GM19438 (cell line): ENCODE results near the gene RABGAP1.

ENCODE experiments used
- ATAC-seq: cut with Tn5 transposase; IDR thresholded peaks from one replicate; pipeline ENCODE4 v1.9.1; 2021; ENCODE audit warnings: low read depth; ENCODE audit not compliant: unreplicated experiment

Gene RABGAP1

DNA sequence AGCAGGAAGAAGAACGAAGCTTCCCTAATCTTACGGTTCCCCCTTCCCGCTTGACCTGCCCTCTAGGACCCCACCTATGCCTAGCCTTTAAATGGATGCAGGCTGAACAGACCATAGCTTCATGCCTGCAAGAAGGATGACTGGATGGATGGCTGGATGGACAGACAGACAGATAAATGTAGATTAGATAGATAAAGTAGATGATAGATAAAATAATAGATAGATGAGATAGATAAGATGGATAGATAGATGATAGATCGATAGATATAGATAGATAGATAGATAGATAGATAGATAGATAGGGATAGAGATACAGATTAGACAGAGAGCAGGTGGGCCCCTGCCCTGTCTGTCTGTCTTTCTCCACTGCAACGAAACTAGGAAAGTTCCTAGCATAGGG lies 164.7 kb downstream of the RABGAP1 start:
- ATAC-seq, result no peak

DNA sequence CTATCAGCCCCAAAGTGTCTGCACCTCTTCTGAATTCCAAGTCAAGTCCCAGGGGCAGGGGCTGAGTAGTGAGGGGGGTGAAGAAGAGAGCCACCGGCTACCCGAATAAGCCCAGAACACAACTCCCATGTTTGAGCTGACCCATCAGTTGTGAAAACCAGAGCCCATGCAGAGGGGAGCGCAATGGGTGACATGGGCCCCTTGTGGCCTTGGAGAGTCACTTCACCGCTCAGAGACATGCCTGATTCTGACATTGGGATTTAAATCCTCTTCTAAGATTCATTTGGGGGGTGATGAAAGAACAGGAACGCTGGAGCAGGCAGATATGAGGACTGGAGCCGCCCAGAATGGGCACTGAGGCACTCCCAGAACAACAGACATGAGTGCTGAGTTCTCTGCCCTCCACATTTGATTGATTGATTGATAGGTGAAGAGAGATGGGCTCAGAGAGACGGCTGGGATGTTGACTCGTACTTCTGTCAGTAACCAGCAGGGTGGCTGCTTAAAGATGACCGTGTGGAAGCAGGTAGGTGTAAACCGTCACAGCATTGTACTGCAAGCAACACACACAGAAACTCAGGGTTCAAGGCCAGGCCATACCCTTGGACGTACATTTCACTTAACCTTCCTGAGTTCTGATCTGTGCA lies 166.9 kb downstream of the RABGAP1 start:
- ATAC-seq, result no peak

DNA sequence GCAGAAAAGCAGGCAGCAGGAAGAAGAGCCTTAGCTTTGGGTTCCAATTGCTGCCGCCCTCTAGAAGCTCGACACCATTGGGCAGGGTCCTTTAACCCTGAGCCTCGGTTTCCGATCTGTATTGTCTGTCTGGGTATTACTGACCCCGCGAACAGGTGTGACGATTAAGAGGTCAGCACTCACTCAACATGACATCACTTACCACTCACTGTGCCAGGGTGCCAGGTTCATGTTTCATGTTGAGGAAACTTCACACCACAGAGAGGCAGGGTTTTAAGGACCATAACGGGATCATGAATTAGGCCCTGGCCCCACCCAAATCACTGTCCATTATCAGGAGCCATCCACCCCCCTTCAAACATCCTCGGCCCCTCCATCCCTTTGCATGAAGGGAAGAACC lies 168.2 kb downstream of the RABGAP1 start:
- ATAC-seq, result no peak

DNA sequence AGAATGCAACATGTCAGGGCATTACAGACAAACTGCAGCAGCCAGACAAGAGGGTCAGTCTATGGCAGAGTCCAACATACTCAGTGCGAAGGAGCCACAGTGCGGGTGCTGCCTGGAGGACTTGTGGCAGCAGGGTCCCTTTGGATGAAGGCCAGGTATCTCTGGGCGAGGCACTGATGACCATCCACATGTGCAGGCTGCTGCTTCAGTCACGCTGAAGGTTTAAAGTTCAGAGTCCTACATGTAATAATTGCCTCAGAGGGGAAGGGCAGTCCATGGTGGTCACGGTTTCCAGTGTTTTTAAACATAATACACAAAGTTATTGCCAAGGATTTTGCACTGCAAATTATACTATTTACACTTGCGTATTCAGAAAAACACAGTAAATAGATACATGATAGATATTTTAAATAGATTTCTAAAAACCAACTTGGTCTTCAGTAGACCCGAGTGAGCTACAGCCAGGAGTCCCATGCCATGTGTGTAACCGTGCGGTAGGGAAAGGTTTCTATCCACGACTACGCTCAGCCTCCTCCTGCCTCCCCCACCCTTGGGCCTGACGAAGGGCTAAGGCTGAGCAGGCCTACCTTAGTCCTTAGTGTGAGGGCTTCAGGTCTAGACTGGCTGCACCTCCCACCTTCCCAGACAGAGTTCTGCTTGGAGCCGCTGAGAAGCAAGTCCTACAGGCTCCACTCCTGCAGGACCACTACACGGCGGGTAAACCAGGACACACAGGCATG lies 168.9 kb downstream of the RABGAP1 start:
- ATAC-seq, result no peak

DNA sequence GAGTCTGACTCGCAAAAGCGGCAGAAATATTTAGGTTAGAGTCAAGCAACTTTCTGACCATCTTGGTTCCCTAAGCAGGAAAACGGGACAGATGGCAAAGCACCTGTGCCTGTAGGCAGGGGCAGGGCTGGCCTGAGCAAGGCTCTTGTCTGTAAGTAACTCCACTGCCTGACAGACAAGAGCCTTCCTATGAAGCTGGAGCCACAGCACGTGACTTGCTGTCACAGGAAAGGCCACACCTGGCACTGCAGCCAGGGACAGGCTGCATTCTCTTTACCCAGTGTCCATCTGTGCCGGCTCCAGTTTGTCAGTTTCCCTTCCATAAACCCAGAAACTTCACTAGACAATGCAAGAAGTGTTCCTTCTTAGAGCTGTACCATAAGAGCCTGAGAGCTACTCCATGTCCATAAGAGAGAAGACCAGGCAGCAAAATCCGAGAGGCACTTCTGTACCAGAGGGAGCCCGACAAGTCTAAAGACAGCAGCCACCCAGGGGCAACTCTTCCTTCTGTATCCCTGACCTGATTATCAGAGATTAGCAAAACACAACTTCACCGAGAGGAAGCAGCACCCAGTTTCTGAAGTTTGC lies 170.7 kb downstream of the RABGAP1 start:
- no peak for ATAC-seq

DNA sequence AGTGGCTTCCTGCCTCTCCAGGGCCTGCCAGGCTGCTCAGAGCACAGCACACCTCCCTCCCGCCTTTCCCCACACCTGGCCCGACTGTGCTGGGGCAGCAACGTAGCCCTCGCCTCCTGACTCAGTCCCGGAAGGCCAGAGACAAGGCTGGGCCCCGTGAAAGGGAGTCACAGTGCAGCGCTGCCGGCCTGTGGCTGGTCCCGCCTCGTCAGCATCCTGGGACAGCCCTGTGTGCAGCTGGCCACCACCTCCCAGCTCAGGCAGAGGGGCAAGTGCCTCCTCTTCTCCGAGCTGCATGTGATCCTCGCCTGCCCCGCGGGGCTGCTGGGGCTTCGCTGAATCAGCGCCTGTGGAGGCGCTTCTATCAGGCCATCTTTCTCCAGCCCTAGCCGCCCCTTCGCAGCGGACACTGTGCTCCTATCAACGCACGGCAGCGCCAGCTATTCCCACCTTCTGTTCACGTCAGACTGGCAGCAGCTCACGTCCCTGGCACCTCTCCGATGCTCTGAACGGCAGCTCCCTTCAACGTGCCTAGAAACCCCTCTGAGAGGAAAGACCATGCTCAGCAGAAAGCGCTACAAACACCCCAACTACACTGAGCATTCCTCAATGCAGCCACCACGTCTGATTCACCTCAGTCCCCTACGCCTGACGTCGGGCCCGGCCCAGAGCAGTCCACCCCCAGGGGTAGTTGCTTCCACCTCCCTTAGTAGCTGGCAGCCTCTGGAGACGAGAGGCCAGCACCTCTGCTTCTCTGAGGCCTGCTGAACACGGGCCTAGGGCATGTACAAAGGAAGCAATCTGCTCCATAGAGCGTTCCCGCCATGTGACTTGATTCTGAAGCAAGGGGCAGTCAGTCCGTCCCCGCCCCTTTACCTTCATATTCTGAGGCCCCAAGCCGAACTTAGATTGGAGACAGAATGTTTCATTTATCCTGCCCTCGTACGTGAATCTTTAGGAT lies 171.5 kb downstream of the RABGAP1 start:
- peak; percentile 76 for ATAC-seq

DNA sequence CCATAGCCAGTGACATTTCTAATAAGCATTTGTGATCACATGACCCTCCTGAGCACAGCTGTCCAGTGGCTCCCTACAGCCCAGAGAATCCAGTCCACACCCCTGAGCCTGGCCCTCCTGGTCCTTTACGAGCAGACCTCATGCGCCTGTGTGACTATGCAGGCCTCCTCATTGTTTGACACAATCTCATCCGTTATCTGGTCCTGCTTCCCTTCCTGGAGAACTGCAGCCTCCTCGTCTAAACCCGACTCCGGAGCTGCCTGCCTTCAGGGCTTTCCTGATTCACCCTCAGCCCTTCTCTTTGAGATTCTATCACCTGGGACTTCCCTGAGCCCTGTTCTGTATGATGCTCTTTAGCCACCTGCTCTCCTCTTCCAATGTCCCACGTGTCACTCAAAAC lies 172.4 kb downstream of the RABGAP1 start:
- no peak for ATAC-seq

DNA sequence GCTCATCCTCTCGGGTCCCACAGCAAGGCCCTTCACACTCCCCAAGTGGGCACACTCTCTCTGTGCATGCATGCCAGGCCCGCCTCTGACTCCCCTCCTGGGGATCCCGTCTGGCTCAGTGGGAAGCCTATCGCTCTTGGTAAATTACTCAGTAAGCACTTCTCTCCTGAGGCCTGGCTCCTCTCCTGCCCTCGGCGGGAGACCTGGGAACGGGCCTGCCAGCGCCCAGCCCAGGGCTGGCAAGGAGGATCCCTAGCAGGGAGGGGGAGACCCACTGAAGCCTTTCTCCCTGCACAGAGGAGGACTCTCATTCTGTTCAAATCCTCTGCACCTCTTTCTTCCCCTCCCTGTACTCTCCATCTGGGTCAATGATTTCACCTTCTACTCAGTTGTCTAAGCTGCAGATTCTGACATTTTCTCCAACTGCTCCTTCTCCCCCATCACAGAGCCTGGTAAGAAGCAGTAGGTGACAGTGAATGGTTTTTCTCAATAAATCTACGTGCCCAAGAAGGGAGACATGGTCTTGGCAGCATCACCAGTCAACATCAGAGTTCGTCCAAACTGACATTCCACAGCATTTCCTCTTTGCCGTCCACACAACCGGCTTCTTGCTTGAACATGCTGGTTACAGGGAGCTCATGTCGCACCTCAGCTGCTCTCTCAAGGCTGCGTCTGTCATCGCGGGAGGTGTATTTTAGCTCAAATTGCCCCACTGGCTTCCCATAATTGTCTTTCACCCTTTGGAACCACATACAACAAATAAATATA lies 174.5 kb downstream of the RABGAP1 start:
- no peak for ATAC-seq

DNA sequence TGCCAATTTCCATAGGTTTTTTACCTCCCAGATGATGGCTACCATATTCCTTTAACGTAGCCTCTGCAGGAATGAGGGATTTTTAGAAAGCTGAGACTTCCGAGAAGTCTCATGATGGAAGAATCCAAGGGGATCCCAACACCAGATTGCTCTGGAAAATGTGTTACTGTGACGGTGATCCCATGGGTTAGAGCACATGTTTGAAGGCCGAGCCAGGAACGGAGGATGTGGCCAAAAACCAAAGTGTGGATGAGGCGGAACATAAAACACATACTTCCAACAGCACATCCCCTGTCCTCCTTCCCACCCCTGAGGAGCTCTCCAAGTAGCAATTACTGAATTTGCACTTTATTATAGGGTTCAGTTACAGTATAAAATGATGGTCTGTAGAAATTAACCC lies 175.2 kb downstream of the RABGAP1 start:
- no peak for ATAC-seq

DNA sequence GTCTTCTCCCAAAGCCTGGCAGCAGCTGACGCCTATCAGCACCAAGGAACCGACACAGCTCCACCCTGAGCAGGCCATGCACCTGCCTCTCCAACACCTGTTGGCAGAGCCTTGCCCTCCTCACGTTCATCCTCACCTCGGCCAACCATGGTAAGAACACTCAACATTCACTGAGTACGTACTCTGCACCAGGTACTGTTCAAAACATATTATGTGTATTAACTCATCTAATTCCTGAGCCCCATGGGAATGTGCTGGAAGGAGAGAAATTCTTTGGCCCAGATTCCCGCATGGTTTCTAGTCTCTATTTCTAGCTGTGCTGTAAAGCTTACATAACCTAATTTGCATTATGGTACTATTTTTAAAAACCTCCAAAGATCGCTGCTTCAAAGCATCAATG lies 178.7 kb downstream of the RABGAP1 start:
- ATAC-seq, result no peak

DNA sequence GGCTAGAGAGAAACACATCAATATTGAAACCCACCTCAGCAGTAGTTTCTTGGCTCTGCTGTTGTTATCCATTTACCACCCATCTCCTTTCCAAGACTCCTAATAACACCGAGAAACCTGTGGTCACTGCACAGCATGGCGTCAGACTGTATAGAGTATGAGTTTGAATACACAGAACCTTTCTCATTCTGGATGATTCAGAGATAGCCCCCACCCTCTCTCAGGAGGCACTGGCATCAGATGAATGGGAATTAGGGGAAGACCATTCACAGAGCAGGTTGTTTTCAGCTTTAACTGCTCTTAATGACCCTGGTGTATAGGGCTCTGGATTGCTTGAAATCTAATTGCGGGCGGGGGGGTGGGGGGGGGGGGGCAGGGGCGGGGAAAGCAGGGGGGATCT lies 179.3 kb downstream of the RABGAP1 start:
- no peak for ATAC-seq

DNA sequence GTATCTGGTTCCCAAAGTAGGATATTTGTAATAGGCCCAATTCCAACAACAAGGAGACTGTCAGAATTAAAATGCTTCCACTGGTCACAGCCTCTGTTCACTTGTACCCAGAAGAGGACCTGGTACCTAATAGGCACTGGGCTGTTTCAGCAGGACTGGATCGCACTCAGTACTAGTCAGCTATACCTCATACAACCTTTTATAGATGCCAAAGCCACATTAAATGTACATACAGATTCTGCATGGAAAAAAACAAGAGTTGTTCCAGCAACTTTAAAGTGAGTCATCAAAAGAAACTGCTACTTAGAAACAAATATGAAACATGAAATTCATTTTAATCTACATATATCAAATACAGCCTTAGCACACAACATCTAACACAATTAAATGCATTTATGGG lies 180.1 kb downstream of the RABGAP1 start:
- no peak for ATAC-seq

DNA sequence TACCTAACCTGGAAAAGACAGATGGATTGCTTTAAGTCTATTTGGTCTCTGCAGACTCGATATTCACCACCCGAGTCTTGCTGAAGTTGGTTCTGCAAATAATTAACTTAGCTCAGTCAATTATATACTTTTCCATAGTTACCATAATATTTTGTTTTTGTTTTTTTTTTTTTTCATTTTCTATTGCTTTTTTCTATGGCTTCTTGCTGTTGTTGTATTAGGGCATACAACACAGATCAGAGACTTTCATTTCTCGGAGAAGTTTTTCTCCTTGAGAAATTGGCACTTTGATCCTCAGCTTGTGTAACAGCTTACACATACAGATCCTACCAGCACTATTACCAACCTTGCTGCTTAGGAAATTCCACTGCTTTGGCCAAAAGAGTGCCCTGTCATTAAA lies 180.6 kb downstream of the RABGAP1 start:
- no peak for ATAC-seq

DNA sequence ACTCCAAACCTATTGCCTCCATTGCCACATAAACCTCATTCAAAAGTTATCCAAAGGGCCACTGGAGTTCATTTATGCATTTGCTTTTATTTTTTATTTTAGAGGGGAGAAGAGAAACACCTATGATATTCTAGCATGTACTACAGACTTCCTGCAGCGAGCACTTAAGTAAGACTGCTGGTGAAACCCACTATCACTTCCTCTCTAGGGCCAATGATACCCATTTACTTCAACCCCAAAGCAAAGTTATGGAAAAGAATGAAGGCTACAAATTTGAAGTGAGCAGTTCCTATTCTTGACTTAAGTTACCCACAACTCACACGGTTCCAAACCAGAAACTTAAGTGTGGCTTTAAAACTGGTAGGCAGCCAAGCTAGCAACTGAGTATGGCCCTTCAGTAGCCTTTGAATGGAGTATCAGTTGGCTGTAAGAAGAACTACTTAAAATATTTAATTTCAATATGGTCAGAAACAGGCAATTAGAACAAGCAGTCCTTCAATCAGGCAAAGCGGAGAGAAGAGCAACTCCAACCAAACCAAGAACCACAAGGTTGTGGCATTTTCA lies 186.8 kb downstream of the RABGAP1 start:
- ATAC-seq, result no peak

DNA sequence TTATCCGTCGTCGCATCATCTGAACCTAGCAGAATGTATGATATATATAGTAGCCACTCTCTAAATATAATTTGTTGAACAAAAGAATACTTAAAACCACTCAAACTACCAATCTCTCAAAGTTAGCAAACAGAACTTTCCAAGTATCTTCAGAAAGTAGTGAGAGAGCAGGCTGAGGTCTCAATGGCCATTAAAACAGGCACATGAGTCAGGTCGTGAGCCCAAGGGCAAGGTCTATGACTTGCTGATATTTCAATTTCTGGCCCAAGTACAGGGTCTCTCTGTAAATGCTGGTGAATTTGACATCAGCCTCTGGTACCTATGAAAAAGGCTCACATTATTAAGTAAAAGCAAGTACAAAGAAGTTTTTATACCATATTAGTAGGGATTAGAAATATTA lies 187.8 kb downstream of the RABGAP1 start:
- no peak for ATAC-seq

DNA sequence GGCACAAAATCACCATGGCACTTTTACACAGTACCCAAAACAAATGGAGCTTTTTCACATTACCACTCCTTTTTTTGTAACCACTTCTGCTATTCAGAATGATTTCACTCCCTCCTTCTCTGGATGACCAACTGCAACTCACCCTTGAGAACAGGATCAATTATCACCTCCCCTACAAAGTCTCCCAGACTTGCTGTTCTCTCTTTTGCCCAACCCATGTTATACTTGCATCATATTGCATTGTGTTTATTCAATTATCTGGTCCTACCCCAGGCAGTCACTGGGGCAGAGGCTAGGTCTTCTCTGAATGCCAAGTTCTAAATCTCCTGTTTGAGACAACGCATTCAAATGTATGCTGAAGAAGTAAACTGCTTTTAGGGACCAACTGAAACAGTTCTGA lies 188.6 kb downstream of the RABGAP1 start:
- no peak for ATAC-seq

DNA sequence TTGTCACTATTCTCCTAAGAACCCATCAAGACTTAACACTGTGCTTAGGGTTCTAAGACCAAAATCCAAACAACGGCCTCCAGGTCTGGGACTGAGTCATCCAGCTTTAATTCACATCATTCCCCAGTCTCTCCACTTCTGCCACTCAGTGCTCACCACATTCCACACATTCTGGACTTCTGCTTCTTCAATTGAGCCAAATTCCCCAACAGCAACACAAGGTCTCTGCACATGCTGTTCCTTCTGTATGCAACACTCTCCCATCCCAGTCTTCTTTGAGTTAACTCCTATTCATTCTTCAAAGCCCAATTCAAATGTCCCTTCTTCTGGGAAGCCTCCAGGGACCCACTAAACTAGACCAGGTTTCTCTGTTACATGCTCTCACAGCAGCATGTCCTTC lies 190.4 kb downstream of the RABGAP1 start:
- ATAC-seq, result no peak

DNA sequence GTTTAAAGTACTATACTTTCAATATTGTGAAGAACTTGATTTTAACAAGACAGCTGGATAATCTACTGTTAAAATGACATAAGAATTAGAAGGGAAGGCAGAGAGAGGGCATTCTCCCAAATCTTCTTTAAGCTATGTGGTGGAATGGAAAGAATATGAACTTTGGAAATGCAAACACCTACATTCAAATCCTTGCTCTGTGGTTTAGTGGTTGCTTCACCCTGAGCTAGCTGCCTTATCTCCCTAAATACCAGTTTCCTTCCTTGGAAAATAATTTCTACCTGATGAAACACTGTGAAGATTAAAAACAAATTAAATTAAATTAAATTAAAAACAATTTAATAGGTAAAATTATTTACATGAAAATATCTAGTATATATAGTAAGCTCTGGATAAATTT lies 191.2 kb downstream of the RABGAP1 start:
- no peak for ATAC-seq

DNA sequence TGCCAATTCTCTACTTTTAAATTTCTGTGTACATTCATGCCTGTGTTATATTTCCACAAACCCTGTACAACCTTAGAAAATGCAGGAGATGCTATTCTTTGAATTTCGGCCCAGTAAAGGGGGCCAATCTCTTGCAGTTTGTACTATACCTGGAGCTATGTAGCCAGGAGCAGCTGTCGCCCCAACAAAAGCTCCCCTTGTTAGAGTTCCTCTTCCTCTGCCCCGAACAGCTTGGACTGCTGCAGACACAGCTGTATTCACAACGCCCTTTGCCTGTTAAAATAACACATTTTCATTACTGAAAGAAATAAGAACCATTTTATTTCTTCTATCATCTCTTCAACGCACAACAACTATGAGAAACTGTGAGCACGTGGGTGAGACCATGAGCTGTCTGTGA lies 191.9 kb downstream of the RABGAP1 start:
- no peak for ATAC-seq

DNA sequence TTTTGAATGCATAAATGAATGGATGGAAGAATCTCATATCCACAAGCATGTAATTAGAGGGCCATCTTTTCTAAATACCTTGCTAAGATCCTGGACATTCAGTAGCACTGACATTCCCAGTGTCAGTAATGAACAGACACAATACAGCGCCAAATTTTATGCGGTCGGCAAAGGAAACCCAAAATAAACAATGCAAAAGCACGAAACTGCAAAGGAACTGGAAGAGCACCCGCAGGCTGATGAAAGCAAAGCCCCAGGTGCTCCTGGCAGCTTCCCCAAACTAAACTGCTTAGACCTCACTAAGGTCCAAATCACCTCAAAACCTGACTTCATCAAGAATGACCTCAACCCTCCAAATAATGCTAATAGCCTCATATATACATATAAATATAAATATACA lies 194.6 kb downstream of the RABGAP1 start:
- ATAC-seq, result no peak
